ENCODE results near the gene RPS6KB2. TPM values are rescaled to one million over a fixed set of nuclear protein-coding genes. Genes with fewer than 3 reads are reported as not detected.
"Not testable (repeated sequence)": the region's sequence is repeated elsewhere in the genome, so short reads cannot be mapped to it uniquely, and the experiment has no call there.

RPS6KB2 gene
- total RNA-seq, 2 donors from 2014 or later: 45.3 to 47.4 TPM

- ATAC-seq: peak; percentile 66
- intact Hi-C loops (cut with DNase I, micrococcal nuclease): no loop called here
- DNase-seq: no peak
Observed at GRCh38 chr11:67452141-67452952, 24.1 kb downstream of the RPS6KB2 start, which contains the start of gene GPR152. GPR152 (minus strand) TSS chr11:67452729; CDS start chr11:67452724, 5 bp downstream.

- no peak for DNase-seq
- no peak for ATAC-seq
- intact Hi-C loops (cut with DNase I, micrococcal nuclease): no loop called here
Observed at GRCh38 chr11:67453816-67454732, 25.8 kb downstream of the RPS6KB2 start.

GRCh38 chr11:67455054-67455453 is 26.8 kb downstream of the RPS6KB2 start, which contains the start of gene CABP4:
CABP4 (plus strand) TSS chr11:67455354; CDS start chr11:67455424, 70 bp downstream.
- ATAC-seq (no peak), DNase-seq (no peak)
- intact Hi-C loops (cut with DNase I, micrococcal nuclease): no loop called here

- DNase-seq (no peak), ATAC-seq (no peak)
- intact Hi-C loops (cut with DNase I, micrococcal nuclease): no loop called here
Observed at GRCh38 chr11:67456068-67456705, 27.9 kb downstream of the RPS6KB2 start.

- intact Hi-C loops (cut with DNase I, micrococcal nuclease): no loop called here
- ATAC-seq (no peak), DNase-seq (no peak)
Observed at GRCh38 chr11:67457453-67457852, 29.2 kb downstream of the RPS6KB2 start.

GRCh38 chr11:67458266-67458665 is 30.0 kb downstream of the RPS6KB2 start:
- DNase-seq: no peak
- intact Hi-C loops (cut with DNase I, micrococcal nuclease): no loop called here
- ATAC-seq: no peak

GRCh38 chr11:67463186-67463585 is 34.9 kb downstream of the RPS6KB2 start:
- ATAC-seq: no peak
- intact Hi-C loops (cut with DNase I, micrococcal nuclease): no loop called here
- no peak for DNase-seq

- peak; percentile 58 to 79 for DNase-seq
- ATAC-seq: peak; percentile 40
- intact Hi-C loops (cut with DNase I, micrococcal nuclease): no loop called here
Observed at GRCh38 chr11:67463680-67464410, 35.6 kb downstream of the RPS6KB2 start.

- intact Hi-C loops (cut with DNase I, micrococcal nuclease): no loop called here
- ATAC-seq (peak; percentile 79), DNase-seq (peak; percentile 92 to 95)
Observed at GRCh38 chr11:67464411-67465188, 36.3 kb downstream of the RPS6KB2 start.

GRCh38 chr11:67465189-67465510 is 36.9 kb downstream of the RPS6KB2 start:
- intact Hi-C loops (cut with DNase I, micrococcal nuclease): no loop called here
- ATAC-seq (peak; percentile 3), DNase-seq (no peak)

GRCh38 chr11:67465530-67465929 is 37.2 kb downstream of the RPS6KB2 start:
- DNase-seq; intact Hi-C loops (cut with DNase I, micrococcal nuclease): not testable (repeated sequence)

GRCh38 chr11:67466367-67466766 is 38.1 kb downstream of the RPS6KB2 start:
- ATAC-seq: no peak
- intact Hi-C loops (cut with DNase I, micrococcal nuclease): no loop called here
- DNase-seq: no peak

More at GRCh38 chr11:67465530-67465929, 37.2 kb downstream of the RPS6KB2 start:
- ATAC-seq: not testable (repeated sequence)

GRCh38 chr11:67466962-67467771 is 38.9 kb downstream of the RPS6KB2 start:
- intact Hi-C loops (cut with DNase I, micrococcal nuclease): no loop called here
- ATAC-seq (no peak), DNase-seq (no peak)

GRCh38 chr11:67468056-67468455 is 39.8 kb downstream of the RPS6KB2 start:
- DNase-seq: peak; percentile 75 to 77
- peak; percentile 22 for ATAC-seq
- intact Hi-C loops (cut with DNase I, micrococcal nuclease): no loop called here

GRCh38 chr11:67468456-67468758 is 40.1 kb downstream of the RPS6KB2 start:
- ATAC-seq (no peak), DNase-seq (no peak)
- intact Hi-C loops (cut with DNase I, micrococcal nuclease): no loop called here

GRCh38 chr11:67468759-67469507 is 40.6 kb downstream of the RPS6KB2 start, which contains the start of gene TMEM134:
TMEM134 (minus strand) TSS chr11:67469251; CDS start chr11:67469192, 59 bp downstream.
- DNase-seq: peak; percentile 93 to 95
- intact Hi-C loops (cut with DNase I, micrococcal nuclease): no loop called here
- peak; percentile 79 for ATAC-seq

GRCh38 chr11:67469508-67469811 is 41.2 kb downstream of the RPS6KB2 start:
- ATAC-seq: no peak
- DNase-seq: no peak
- intact Hi-C loops (cut with DNase I, micrococcal nuclease): no loop called here
